H1 (cell line): ENCODE measurements around the gene AGBL4. TPM values are rescaled to one million over a fixed set of nuclear protein-coding genes. Genes with fewer than 3 reads are reported as not detected.

Source experiments
- CBX5 ChIP-seq: fragments of 300-800, 300-1000 bp; sonication (generic); IDR thresholded peaks from 2 replicates; pipeline ENCODE4 v1.7.1; 2016; ENCODE audit warnings: antibody characterized with exemption, low read length, low read depth
- CBX8 ChIP-seq: fragments of 300-800, 300-1000 bp; sonication (generic); IDR thresholded peaks from 2 replicates; pipeline ENCODE4 v1.7.1; 2016; ENCODE audit warnings: low read depth, low read length, borderline replicate concordance
- NANOG ChIP-seq: IDR thresholded peaks from 2 replicates; pipeline ENCODE4 v1.6.1; 2011; ENCODE audit warnings: low read length, low read depth, mild to moderate bottlenecking, inconsistent platforms; ENCODE audit not compliant: insufficient read depth, poor library complexity, severe bottlenecking
- SRF ChIP-seq: IDR thresholded peaks from 2 replicates; pipeline ENCODE4 v1.6.1; 2011; ENCODE audit warnings: mild to moderate bottlenecking, low read depth, low read length, moderate library complexity
- polyA plus RNA-seq, 7 experiments: library from polyadenylated mRNA; depleted of rRNA in 3 of 7; stranded (reverse) in 5 of 7; unstranded in 2 of 7; fragments of >200 nt in 5 of 7; fragments of 200-250 nt in 2 of 7; gene quantifications; 1 replicate in 5 of 7; 2 replicates in 1 of 7; 4 replicates in 1 of 7; pipeline versions ENCODE4 v1.2.1 to v1.2.3, GENCODE V29; 2011 to 2013; ENCODE audit warnings: missing spikeins in 2 of 7, mixed read lengths in 2 of 7
- total RNA-seq: library from RNA; stranded (reverse); fragmentation: NEBNext Ultra II Directional; extraction: Animal tissue kit (Norgen Biotek cat#: 25700); gene quantifications from 2 replicates; pipeline ENCODE4 v1.2.1, GENCODE V29; 2021

The AGBL4 gene
- total and polyA plus RNA-seq, 2 of the 8 experiments (the other 6 are each of a cell fraction or from before 2014, with no cell fraction given) = 0.41 to 0.45 TPM

- TF ChIP-seq SRF (no peak), NANOG (no peak), CBX5 (no peak), CBX8 (no peak)
Observed at GRCh38 chr1:48939042-48939441, 1084.7 kb downstream of the AGBL4 start (continued).
